HepG2 (cell line): ENCODE measurements around the gene LST1. TPM values are rescaled to one million over a fixed set of nuclear protein-coding genes. Genes with fewer than 3 reads are reported as not detected.

Experiments
- HHEX ChIP-seq: IDR thresholded peaks from 2 replicates; pipeline ENCODE4 v1.6.1; 2016; ENCODE audit warnings: control low read depth
- ISL2 ChIP-seq: sonication (generic); formaldehyde crosslinking; IDR thresholded peaks from 2 replicates; pipeline ENCODE4 v1.5.0; 2020; ENCODE audit warnings: missing genetic modification reagents
- MTF1 ChIP-seq: sonication (generic); formaldehyde crosslinking; IDR thresholded peaks from 2 replicates; pipeline ENCODE4 v1.5.0; 2020; ENCODE audit warnings: missing genetic modification reagents
- PHF20 ChIP-seq: sonication (generic); formaldehyde crosslinking; IDR thresholded peaks from 2 replicates; pipeline ENCODE4 v1.5.0; 2020; ENCODE audit warnings: mild to moderate bottlenecking, missing genetic modification reagents
- REL ChIP-seq: sonication (generic); formaldehyde crosslinking; conservative IDR thresholded peaks from 2 replicates; pipeline ENCODE4 v1.8.0; 2022; ENCODE audit warnings: mild to moderate bottlenecking, missing genetic modification reagents, moderate library complexity
- SRSF1 ChIP-seq: fragments of 200-400 bp; formaldehyde crosslinking; optimal IDR thresholded peaks from 2 replicates; pipeline ENCODE3; 2017; ENCODE audit warnings: mild to moderate bottlenecking, low read depth, low read length, moderate library complexity
- TEAD3 ChIP-seq: optimal IDR thresholded peaks from 2 replicates; pipeline ENCODE3; 2016; ENCODE audit warnings: borderline replicate concordance
- TERF1 ChIP-seq: sonication (generic); formaldehyde crosslinking; IDR thresholded peaks from 2 replicates; pipeline ENCODE4 v1.8.0; 2022; ENCODE audit warnings: mild to moderate bottlenecking, missing genetic modification reagents, moderate library complexity
- ZBTB21 ChIP-seq: sonication (generic); formaldehyde crosslinking; IDR thresholded peaks from 2 replicates; pipeline ENCODE4 v1.4.0; 2020; ENCODE audit warnings: missing genetic modification reagents
- ZBTB25 ChIP-seq: IDR thresholded peaks from 2 replicates; pipeline ENCODE4 v1.6.1; 2018; ENCODE audit warnings: missing genetic modification reagents
- ZFP36L1 ChIP-seq: sonication (generic); formaldehyde crosslinking; IDR thresholded peaks from 2 replicates; pipeline ENCODE4 v1.8.0; 2022; ENCODE audit warnings: mild to moderate bottlenecking, missing genetic modification reagents, moderate library complexity
- ZNF253 ChIP-seq: sonication (generic); formaldehyde crosslinking; IDR thresholded peaks from 2 replicates; pipeline ENCODE4 v1.8.0; 2022; ENCODE audit warnings: mild to moderate bottlenecking, missing genetic modification reagents, borderline replicate concordance
- ZNF362 ChIP-seq: sonication (generic); formaldehyde crosslinking; IDR thresholded peaks from 2 replicates; pipeline ENCODE4 v1.4.0; 2020; ENCODE audit warnings: missing genetic modification reagents, mild to moderate bottlenecking, borderline replicate concordance
- ZNF646 ChIP-seq: sonication (generic); formaldehyde crosslinking; IDR thresholded peaks from 2 replicates; pipeline ENCODE4 v1.9.0; 2021; ENCODE audit warnings: mild to moderate bottlenecking, missing genetic modification reagents
- polyA plus RNA-seq, 8 experiments: library from polyadenylated mRNA; depleted of rRNA in 3 of 8; stranded (reverse) in 7 of 8; unstranded in 1 of 8; fragments of >200 nt; fragmentation: Illumina TruSeq in 4 of 8; extraction: Trizol in 4 of 8; gene quantifications; 2 replicates each; pipeline versions ENCODE4 v1.2.1 to v1.2.3, GENCODE V29; 2011 to 2016; ENCODE audit warnings: low read depth in 4 of 8, missing spikeins in 1 of 8, mixed read lengths in 1 of 8; ENCODE audit not compliant: insufficient read depth in 1 of 8
- total RNA-seq, 5 experiments: library from RNA; depleted of rRNA; stranded (reverse); fragments of >200 nt; fragmentation: Illumina TruSeq; extraction: Trizol; gene quantifications; 2 replicates each; pipeline ENCODE4 v1.2.3, GENCODE V29; 2016; ENCODE audit warnings: low read depth in 1 of 5
- TF ChIP-seq, protein P1 (sequence below): IDR thresholded peaks from 2 replicates; pipeline ENCODE4 v1.6.1; 2012; ENCODE audit warnings: low read depth, low read length, improper control_type of control experiment
- TF ChIP-seq, protein P2 (sequence below): sonication (generic); formaldehyde crosslinking; IDR thresholded peaks from 2 replicates; pipeline ENCODE4 v1.8.1; 2023; ENCODE audit warnings: missing genetic modification reagents, mild to moderate bottlenecking, borderline replicate concordance

The LST1 gene
- total and polyA plus RNA-seq, 2 of the 13 experiments (the other 11 are each of a cell fraction or from before 2014, with no cell fraction given), result not detected

- TF ChIP-seq PHF20 (CRISPR knock-in tag) (peak; percentile 89), TERF1 (CRISPR knock-in tag) (no peak), HHEX (CRISPR knock-in tag) (peak; percentile 4), ZBTB21 (0 out of 2 replicates have a peak, but pooled peaks have one; percentile 57), TEAD3 (CRISPR knock-in tag) (peak; percentile 66), ISL2 (peak; percentile 63), ZNF253 (CRISPR knock-in tag) (no peak; the same call in 1 of the 2 replicates), ZNF646 (CRISPR knock-in tag) (no peak), REL (CRISPR knock-in tag) (peak; percentile 69; the same call in 1 of the 2 replicates), ZFP36L1 (CRISPR knock-in tag) (peak; percentile 73; the same call in 1 of the 2 replicates), ZNF362 (CRISPR knock-in tag) (no peak), MTF1 (CRISPR knock-in tag) (no peak; the same call in 1 of the 2 replicates), SRSF1 (peak; percentile 89), ZBTB25 (peak; percentile 65)
- TF ChIP-seq, protein P1, sequence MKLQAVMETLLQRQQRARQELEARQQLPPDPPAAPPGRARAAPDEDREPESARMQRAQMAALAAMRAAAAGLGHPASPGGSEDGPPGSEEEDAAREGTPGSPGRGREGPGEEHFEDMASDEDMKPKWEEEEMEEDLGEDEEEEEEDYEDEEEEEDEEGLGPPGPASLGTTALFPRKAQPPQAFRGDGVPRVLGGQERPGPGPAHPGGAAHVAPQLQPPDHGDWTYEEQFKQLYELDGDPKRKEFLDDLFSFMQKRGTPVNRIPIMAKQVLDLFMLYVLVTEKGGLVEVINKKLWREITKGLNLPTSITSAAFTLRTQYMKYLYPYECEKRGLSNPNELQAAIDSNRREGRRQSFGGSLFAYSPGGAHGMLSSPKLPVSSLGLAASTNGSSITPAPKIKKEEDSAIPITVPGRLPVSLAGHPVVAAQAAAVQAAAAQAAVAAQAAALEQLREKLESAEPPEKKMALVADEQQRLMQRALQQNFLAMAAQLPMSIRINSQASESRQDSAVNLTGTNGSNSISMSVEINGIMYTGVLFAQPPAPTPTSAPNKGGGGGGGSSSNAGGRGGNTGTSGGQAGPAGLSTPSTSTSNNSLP, result 0 out of 2 replicates have a peak, but pooled peaks have one; percentile 6
- TF ChIP-seq, protein P2, sequence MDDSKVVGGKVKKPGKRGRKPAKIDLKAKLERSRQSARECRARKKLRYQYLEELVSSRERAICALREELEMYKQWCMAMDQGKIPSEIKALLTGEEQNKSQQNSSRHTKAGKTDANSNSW (CRISPR knock-in tag), result 0 out of 2 replicates have a peak, but pooled peaks have one; percentile 88
Observed at GRCh38 chr6:31541658-31542521, 44.2 kb upstream of the LST1 start, which contains the start of gene DDX39B (continued).
